ENCODE measurements around the gene PCSK6.

Gene PCSK6

DNA sequence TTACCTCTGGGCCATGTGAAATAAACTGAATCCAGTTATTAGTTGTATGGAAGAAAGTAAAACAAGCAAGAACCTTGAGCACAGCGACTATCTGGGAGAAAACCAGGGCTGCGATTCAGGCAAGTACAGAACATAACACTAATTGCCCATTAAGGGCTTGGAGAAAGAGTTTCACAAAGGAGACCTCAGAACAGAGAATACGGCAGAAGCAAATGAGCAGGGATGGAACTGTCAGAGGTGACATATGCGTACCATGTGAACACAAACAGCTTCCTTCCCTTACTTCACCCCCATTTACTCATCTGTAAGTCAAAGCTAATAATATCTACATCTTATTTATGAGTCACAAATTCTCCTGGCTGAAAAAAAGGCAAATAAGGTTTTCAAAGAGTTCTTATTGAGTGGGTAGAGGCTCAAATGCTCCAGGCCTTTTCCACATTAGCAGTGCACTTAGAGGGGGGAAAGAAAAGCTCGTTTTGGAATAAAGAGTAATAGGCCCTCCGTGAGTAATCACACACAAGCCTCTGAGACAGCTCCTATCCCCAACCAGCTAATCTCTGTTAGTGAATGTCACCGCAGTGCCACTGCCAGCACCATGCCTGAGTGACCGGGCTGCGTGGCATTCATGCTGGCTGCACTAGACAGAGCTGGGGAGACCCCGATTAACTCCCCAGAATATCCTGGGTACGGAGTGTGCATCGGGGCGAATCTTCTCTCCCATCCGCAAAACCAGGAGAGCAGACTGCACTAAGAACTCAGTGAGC lies 2.6 kb downstream of the PCSK6 start:
- Histone ChIP-seq H3K4me3 (ENCODE audit: insufficient read depth, low read length, poor library complexity, severe bottlenecking) (no peak overlapping the region), H3K9me2 (replicated peaks; ENCODE audit: insufficient read depth, low read length) (no peaks in the 10 kb centered on the region), H3K27ac (ENCODE audit: low read depth, low read length) (no peak overlapping the region), H3K9ac (ENCODE audit: low read length) (no peak overlapping the region), H3K27me3 (ENCODE audit: low read length) (no peaks in the 10 kb centered on the region), H2AFZ (ENCODE audit: low read depth, low read length, severe bottlenecking) (no peak overlapping the region), H3K36me3 (ENCODE audit: low read length) (no peaks in the 10 kb centered on the region), H4K20me1 (ENCODE audit: low read depth, low read length) (no peaks in the 10 kb centered on the region), H3K9me3 (ENCODE audit: insufficient read depth, low read length) (no peaks in the 10 kb centered on the region), H3K4me2 (ENCODE audit: low read depth, low read length, poor library complexity, severe bottlenecking) (no peak overlapping the region), H3F3A (ENCODE audit: insufficient read depth) (no peaks in the 10 kb centered on the region), H3K79me2 (ENCODE audit: insufficient read depth, low read length) (no peaks in the 10 kb centered on the region)
- TF ChIP-seq EZH2phosphoT487 (conservative IDR thresholded peaks at IDR 0.05; ENCODE audit: low read length) = no peak
- TF ChIP-seq, protein P1, sequence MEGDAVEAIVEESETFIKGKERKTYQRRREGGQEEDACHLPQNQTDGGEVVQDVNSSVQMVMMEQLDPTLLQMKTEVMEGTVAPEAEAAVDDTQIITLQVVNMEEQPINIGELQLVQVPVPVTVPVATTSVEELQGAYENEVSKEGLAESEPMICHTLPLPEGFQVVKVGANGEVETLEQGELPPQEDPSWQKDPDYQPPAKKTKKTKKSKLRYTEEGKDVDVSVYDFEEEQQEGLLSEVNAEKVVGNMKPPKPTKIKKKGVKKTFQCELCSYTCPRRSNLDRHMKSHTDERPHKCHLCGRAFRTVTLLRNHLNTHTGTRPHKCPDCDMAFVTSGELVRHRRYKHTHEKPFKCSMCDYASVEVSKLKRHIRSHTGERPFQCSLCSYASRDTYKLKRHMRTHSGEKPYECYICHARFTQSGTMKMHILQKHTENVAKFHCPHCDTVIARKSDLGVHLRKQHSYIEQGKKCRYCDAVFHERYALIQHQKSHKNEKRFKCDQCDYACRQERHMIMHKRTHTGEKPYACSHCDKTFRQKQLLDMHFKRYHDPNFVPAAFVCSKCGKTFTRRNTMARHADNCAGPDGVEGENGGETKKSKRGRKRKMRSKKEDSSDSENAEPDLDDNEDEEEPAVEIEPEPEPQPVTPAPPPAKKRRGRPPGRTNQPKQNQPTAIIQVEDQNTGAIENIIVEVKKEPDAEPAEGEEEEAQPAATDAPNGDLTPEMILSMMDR (IDR thresholded peaks at IDR 0.05; ENCODE audit: insufficient read depth, low read length, poor library complexity, severe bottlenecking) = no peak

DNA sequence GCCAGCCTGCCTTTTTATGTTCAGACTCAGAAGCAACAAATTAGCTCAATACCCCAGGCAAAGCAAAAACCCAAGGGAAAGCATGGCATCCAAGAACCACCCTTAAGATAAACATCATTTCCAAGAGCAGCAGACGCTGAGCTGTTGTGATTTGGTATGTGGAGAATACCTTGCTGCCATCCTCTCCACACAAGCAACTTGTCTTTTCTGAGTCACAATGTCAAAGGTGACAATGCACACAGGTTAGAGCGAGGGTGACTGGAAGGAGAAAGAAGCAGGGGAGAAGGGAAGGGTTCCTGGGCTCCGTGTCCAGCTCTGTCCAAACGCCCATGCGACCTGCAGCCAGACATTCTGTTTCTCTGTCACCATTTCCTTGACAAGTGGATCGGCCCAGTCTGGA lies 6.0 kb downstream of the PCSK6 start:
- H3F3A ChIP-seq (ENCODE audit: insufficient read depth) = no peaks in the 10 kb centered on the region
- H3K27ac ChIP-seq (ENCODE audit: low read depth, low read length) = no peak overlapping the region
- TF ChIP-seq EZH2phosphoT487 (conservative IDR thresholded peaks at IDR 0.05; ENCODE audit: low read length) = no peak
- TF ChIP-seq, protein P1 (IDR thresholded peaks at IDR 0.05; ENCODE audit: insufficient read depth, low read length, poor library complexity, severe bottlenecking) = no peak
- no peaks in the 10 kb centered on the region for H3K36me3 ChIP-seq (ENCODE audit: low read length)
- H4K20me1 ChIP-seq (ENCODE audit: low read depth, low read length) = no peaks in the 10 kb centered on the region
- no peak overlapping the region for H3K4me2 ChIP-seq (ENCODE audit: low read depth, low read length, poor library complexity, severe bottlenecking)
- H3K9ac ChIP-seq (ENCODE audit: low read length) = no peak overlapping the region
- no peak overlapping the region for H3K4me3 ChIP-seq (ENCODE audit: insufficient read depth, low read length, poor library complexity, severe bottlenecking)
- H3K79me2 ChIP-seq (ENCODE audit: insufficient read depth, low read length) = no peaks in the 10 kb centered on the region
- H3K9me3 ChIP-seq (ENCODE audit: insufficient read depth, low read length) = no peaks in the 10 kb centered on the region
- no peak overlapping the region for H2AFZ ChIP-seq (ENCODE audit: low read depth, low read length, severe bottlenecking)
- no peaks in the 10 kb centered on the region for H3K27me3 ChIP-seq (ENCODE audit: low read length)
- no peaks in the 10 kb centered on the region for H3K9me2 ChIP-seq (replicated peaks; ENCODE audit: insufficient read depth, low read length)

DNA sequence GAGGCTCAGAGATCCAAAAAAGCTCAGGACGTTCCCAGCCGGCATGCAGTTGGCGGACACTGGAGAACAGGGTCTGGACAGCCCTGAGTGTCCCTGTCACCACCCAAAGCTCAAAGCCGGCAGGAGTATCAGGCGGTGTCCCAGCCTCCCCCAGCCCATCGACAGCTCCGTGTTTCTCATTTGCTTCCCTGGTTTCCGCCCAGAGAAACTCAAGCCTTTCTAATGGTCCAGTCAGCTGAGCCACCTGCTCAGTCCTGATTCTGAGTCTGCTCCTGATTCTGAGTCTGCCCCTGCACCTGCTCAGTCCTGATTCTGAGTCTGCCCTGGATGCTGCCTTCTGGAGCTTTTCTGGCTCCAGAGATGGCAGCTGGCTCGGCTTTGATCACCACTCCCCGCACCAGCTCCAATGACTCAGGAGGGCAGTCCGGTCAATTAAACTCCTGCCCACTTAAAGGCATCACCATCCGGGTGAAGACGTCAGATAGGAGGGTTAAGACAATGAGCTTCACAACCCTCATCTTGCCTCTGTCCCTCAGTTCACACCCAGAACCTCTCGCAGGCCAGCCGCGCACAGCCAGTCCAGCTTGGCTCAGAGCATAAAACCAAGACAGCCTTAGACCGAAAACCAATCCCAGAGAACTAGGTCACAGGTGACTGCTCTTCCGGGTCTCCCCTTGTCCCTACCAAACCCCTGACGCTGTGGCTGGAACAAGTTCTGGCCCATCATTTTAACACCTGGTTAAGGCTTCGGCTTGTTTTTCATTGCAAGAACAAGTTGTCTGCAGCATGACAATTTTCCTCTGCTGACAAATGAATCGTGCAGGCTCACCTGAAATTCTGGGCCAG lies 6.8 kb downstream of the PCSK6 start:
- H4K20me1 ChIP-seq (ENCODE audit: low read depth, low read length) = no peaks in the 10 kb centered on the region
- H3K9me3 ChIP-seq (ENCODE audit: insufficient read depth, low read length) = no peaks in the 10 kb centered on the region
- no peak overlapping the region for H3K9ac ChIP-seq (ENCODE audit: low read length)
- H3K4me3 ChIP-seq (ENCODE audit: insufficient read depth, low read length, poor library complexity, severe bottlenecking) = no peak overlapping the region
- H3K36me3 ChIP-seq (ENCODE audit: low read length) = no peaks in the 10 kb centered on the region
- H3K27ac ChIP-seq (ENCODE audit: low read depth, low read length) = no peak overlapping the region
- no peaks in the 10 kb centered on the region for H3K9me2 ChIP-seq (replicated peaks; ENCODE audit: insufficient read depth, low read length)
- TF ChIP-seq, protein P1 (IDR thresholded peaks at IDR 0.05; ENCODE audit: insufficient read depth, low read length, poor library complexity, severe bottlenecking) = no peak
- no peak for TF ChIP-seq EZH2phosphoT487 (conservative IDR thresholded peaks at IDR 0.05; ENCODE audit: low read length)
- H3K79me2 ChIP-seq (ENCODE audit: insufficient read depth, low read length) = no peaks in the 10 kb centered on the region
- H2AFZ ChIP-seq (ENCODE audit: low read depth, low read length, severe bottlenecking) = no peak overlapping the region
- no peaks in the 10 kb centered on the region for H3K27me3 ChIP-seq (ENCODE audit: low read length)
- H3F3A ChIP-seq (ENCODE audit: insufficient read depth) = no peaks in the 10 kb centered on the region
- no peak overlapping the region for H3K4me2 ChIP-seq (ENCODE audit: low read depth, low read length, poor library complexity, severe bottlenecking)
